ENCODE data around the gene PPP1R11.

GRCh38 chr6:30104661-30105060, 37.7 kb downstream of the PPP1R11 start:
- no peak for TF ChIP-seq CTCF (conservative IDR thresholded peaks at IDR 0.05 in 1 of 2, IDR thresholded peaks at IDR 0.05 in 1 of 2; ENCODE audit: extremely low read depth in 1 of 2, insufficient read depth in 1 of 2, low read depth in 1 of 2, low read length in 2 of 2)
- no peak for TF ChIP-seq EZH2 (IDR thresholded peaks at IDR 0.05; ENCODE audit: borderline replicate concordance, low read length)

Data from mammary epithelial cell (primary cell).